GM23248 (cell line): ENCODE results near the gene WHRN. TPM values are rescaled to one million over a fixed set of nuclear protein-coding genes. Genes with fewer than 3 reads are reported as not detected.
A peak's percentile ranks its signal among the peaks of the same experiment; 100 is the strongest.

ENCODE experiments used
- DNase-seq: peaks from one replicate; pipeline ENCODE4 v3.0.0-alpha.2; 2015
- H2AFZ ChIP-seq: fragments of 200-600 bp; sonication (generic); 2 replicates; pipeline ENCODE4 v1.6.1; 2016; ENCODE audit warnings: antibody characterized with exemption
- H3F3A ChIP-seq: fragments of 200-600 bp; sonication (generic); 2 replicates; pipeline ENCODE4 v1.6.1; 2016; ENCODE audit warnings: mild to moderate bottlenecking, antibody characterized with exemption, mixed run types; ENCODE audit not compliant: insufficient read depth
- H3K27ac ChIP-seq: fragments of 200-600 bp; sonication (generic); 2 replicates; pipeline ENCODE4 v1.5.1; 2016; ENCODE audit warnings: mild to moderate bottlenecking
- H3K27me3 ChIP-seq: fragments of 200-600 bp; sonication (generic); replicated peaks from 2 replicates; pipeline ENCODE4 v1.6.1; 2016; ENCODE audit warnings: mild to moderate bottlenecking; ENCODE audit not compliant: insufficient read depth
- H3K36me3 ChIP-seq: fragments of 200-600 bp; sonication (generic); 2 replicates; pipeline ENCODE4 v1.6.1; 2016; ENCODE audit warnings: low read depth, mild to moderate bottlenecking
- H3K4me1 ChIP-seq: fragments of 200-600 bp; sonication (generic); 2 replicates; pipeline ENCODE4 v1.6.1; 2016; ENCODE audit warnings: mild to moderate bottlenecking; ENCODE audit not compliant: insufficient read depth
- H3K4me2 ChIP-seq: fragments of 200-600 bp; sonication (generic); one replicate; pipeline ENCODE4 v1.6.1; 2016; ENCODE audit warnings: mild to moderate bottlenecking; ENCODE audit not compliant: unreplicated experiment
- H3K4me3 ChIP-seq: fragments of 200-600 bp; sonication (generic); 2 replicates; pipeline ENCODE4 v1.5.1; 2016; ENCODE audit warnings: mild to moderate bottlenecking
- H3K79me2 ChIP-seq: fragments of 200-600 bp; sonication (generic); 2 replicates; pipeline ENCODE4 v1.6.1; 2016; ENCODE audit warnings: mild to moderate bottlenecking; ENCODE audit not compliant: insufficient read depth
- H3K9ac ChIP-seq: fragments of 200-600 bp; sonication (generic); 2 replicates; pipeline ENCODE4 v1.6.1; 2016; ENCODE audit warnings: mild to moderate bottlenecking
- H3K9me2 ChIP-seq: fragments of 200-600 bp; sonication (generic); 2 replicates; pipeline ENCODE4 v1.6.1; 2016; ENCODE audit warnings: mixed run types, mild to moderate bottlenecking, moderate library complexity; ENCODE audit not compliant: insufficient read depth
- H3K9me3 ChIP-seq: fragments of 200-600 bp; sonication (generic); one replicate; pipeline ENCODE4 v1.6.1; 2017; ENCODE audit warnings: low read depth
- H4K20me1 ChIP-seq: fragments of 200-600 bp; sonication (generic); 2 replicates; pipeline ENCODE4 v1.6.0; 2016; ENCODE audit not compliant: insufficient read depth
- EZH2 ChIP-seq: fragments of 200-600 bp; sonication (generic); IDR thresholded peaks from 2 replicates; pipeline ENCODE4 v1.6.1; 2018; ENCODE audit warnings: antibody characterized with exemption, mild to moderate bottlenecking; ENCODE audit not compliant: insufficient read depth, poor library complexity, severe bottlenecking
- EZH2phosphoT487 ChIP-seq: fragments of 200-600 bp; sonication (generic); IDR thresholded peaks from 2 replicates; pipeline ENCODE4 v1.6.1; 2018; ENCODE audit warnings: antibody characterized with exemption, moderate library complexity, mild to moderate bottlenecking, low read depth; ENCODE audit not compliant: insufficient read depth
- WGBS, 2 experiments: methylation state at CpG; one replicate each; pipeline ENCODE4 v1.1.6; 2015 to 2017; ENCODE audit warnings: low lambda C conversion rate in 2 of 2, low coverage in 1 of 2; ENCODE audit errors: missing lambda C conversion rate in 2 of 2; 5-methylcytosine and 5-hydroxymethylcytosine counted together
- in situ Hi-C: fragments of 300-500 bp; cut with MboI; formaldehyde crosslinking; loops from 2 replicates; pipeline ENCODE4 v1.15.0; 2020
- polyA plus RNA-seq: library from polyadenylated mRNA; unstranded; fragments of >200 nt; fragmentation: Nextera tagmentation; extraction: Ambion mirVana; gene quantifications from 2 replicates; pipeline ENCODE4 v1.2.1, GENCODE V29; 2016
- total RNA-seq: library from RNA; depleted of rRNA; stranded (reverse); fragments of >200 nt; shearing (Covaris generic); gene quantifications from 2 replicates; pipeline ENCODE4 v1.2.3, GENCODE V29; 2014

Gene WHRN
- total and polyA plus RNA-seq, 2 experiments from 2014 or later: 0.76 to 1.5 TPM

DNA sequence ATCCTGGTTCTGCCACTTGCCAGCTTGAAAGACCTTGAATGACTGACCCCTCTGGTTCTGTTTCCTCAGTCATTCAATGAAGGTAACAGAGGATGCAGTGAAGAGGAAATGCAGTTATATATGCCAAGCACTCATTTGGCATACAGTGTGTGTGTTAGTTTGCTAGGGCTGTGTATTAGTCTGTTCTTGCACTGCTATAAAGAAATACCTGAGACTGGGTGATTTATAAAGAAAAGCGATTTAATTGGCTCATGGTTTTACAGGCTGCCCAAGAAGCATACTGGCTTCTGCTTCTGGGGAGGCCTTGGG is 8.6 kb upstream of the WHRN start:
- Histone ChIP-seq H3K4me3 (no peak overlapping the region), H3K36me3 (no peaks in the 10 kb centered on the region), H3K79me2 (no peaks in the 10 kb centered on the region), H3F3A (peaks cover 10% of the 10 kb centered on the region; the same call in 1 of the 2 replicates), H3K4me1 (no peaks in the 10 kb centered on the region), H2AFZ (no peak overlapping the region), H4K20me1 (no peaks in the 10 kb centered on the region), H3K27ac (no peak overlapping the region), H3K9ac (no peak overlapping the region), H3K9me2 (no peaks in the 10 kb centered on the region), H3K27me3 (peaks cover 58% of the 10 kb centered on the region), H3K9me3 (no peaks in the 10 kb centered on the region), H3K4me2 (no peak overlapping the region)
- in situ Hi-C loops: no loop called here
- TF ChIP-seq EZH2phosphoT487: no peak
- DNase-seq: no peak
- 60 to 76% methylated on average over 1 of the region's 1 CpG for whole genome bisulfite sequencing, 2 experiments

DNA sequence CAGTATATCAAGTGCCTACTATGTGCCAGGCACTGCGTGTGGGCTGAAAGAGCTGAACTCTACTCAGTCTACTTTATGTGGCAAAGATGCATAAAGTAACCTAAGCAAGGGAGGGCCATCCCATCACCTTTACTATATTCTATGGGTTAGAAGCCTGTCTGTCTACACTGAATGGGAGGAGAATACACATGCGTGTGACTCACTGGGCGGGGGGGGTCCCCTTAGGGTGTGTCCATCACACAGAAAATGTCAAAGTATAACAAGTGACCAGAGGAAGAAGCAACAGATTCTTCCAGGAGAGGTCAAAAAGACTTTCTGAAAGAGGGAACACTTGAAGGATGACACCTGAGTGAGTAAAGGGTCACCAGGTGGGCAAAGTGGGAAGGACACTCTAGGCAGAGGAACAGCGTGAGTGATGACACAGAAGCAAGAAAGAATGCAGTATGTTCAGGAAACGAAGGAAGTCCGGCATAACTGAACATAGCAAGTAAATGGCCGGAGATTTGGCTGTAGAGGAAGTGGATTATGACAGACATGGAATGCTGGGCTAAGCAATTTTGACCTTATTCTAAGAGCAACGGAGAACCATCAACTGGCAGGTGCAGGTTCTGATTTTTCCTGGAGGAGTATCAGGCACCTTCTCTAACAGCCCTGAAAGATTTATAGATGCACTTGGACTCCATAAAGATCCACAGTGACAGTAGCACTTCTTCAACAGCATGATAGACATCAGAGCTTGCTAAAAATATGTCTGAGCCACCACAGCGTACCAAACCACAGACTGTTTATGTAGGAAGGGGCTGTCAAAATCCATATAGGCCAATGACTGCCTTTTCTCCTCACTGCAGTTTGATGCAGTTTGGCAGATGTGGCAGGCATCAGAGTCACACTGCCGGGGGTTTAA is 8.0 kb upstream of the WHRN start:
- Histone ChIP-seq H3K9me2 (no peaks in the 10 kb centered on the region), H3K9me3 (no peaks in the 10 kb centered on the region), H3K4me2 (no peak overlapping the region), H3K79me2 (no peaks in the 10 kb centered on the region), H3K9ac (no peak overlapping the region), H3K4me3 (no peak overlapping the region), H3K4me1 (no peaks in the 10 kb centered on the region), H4K20me1 (no peaks in the 10 kb centered on the region), H2AFZ (no peak overlapping the region), H3K27me3 (peaks cover 62% of the 10 kb centered on the region), H3K27ac (no peak overlapping the region), H3F3A (peaks cover 10% of the 10 kb centered on the region; the same call in 1 of the 2 replicates), H3K36me3 (no peaks in the 10 kb centered on the region)
- WGBS, 2 experiments: 70 to 74% methylated on average over 10 of the region's 10 CpGs
- TF ChIP-seq EZH2phosphoT487 (no peak), EZH2 (no peak)
- no peak for DNase-seq
- in situ Hi-C loops: no loop called here

DNA sequence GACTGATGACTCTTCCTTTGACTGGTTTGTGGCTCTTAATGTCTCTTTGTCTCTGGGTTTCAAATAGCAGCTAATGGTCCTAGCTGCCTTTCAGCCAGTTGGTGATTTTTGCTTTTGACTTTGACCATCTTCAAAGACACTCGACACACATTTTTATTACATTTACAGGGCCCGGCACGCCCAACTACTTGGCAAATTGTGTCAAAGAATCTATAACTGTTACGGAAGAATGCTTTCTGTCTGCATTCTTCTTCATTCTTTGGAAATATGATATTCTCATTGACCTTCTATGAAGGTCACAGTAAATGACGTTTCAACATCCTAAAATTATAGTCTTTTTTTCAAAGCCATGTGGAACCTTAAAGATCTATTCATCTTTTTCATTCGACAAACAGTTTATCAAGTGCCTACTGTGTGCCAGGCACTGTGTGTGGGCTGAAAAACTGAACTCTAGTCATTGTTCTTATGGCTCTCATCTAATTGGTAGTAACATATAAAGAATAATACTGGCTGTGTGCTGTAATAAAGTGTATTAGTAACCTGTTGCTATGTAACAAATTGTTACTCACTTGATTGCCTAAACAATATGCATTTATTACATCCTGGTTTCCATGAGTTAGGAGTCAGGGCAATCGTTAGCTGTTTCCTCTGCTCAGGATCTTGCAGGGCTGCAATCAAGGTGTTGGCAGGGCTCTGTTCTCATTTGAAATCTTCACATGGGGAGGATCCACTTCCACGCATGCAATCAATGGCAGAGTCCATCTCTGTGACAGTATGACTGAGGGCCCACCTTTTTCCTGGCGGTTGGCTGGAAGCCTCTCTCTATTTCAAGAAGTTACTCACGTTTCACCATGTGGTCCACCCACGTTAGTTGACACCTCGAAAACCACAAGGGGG is 7.0 kb upstream of the WHRN start:
- in situ Hi-C loops: no loop called here
- TF ChIP-seq EZH2: no peak
- no peak for TF ChIP-seq EZH2phosphoT487
- no peaks in the 10 kb centered on the region for H3K36me3 ChIP-seq
- 60 to 68% methylated on average over 12 of the region's 12 CpGs for WGBS, 2 experiments
- H3K79me2 ChIP-seq: no peaks in the 10 kb centered on the region
- no peak for DNase-seq
- no peak overlapping the region for H3K4me3 ChIP-seq
- H3F3A ChIP-seq: peaks cover 7% of the 10 kb centered on the region
- H3K9me3 ChIP-seq: no peaks in the 10 kb centered on the region
- H2AFZ ChIP-seq: no peak overlapping the region
- no peaks in the 10 kb centered on the region for H4K20me1 ChIP-seq
- no peaks in the 10 kb centered on the region for H3K9me2 ChIP-seq
- no peak overlapping the region for H3K9ac ChIP-seq
- peaks cover 70% of the 10 kb centered on the region for H3K27me3 ChIP-seq
- H3K27ac ChIP-seq: no peak overlapping the region
- H3K4me2 ChIP-seq: no peak overlapping the region
- no peaks in the 10 kb centered on the region for H3K4me1 ChIP-seq

DNA sequence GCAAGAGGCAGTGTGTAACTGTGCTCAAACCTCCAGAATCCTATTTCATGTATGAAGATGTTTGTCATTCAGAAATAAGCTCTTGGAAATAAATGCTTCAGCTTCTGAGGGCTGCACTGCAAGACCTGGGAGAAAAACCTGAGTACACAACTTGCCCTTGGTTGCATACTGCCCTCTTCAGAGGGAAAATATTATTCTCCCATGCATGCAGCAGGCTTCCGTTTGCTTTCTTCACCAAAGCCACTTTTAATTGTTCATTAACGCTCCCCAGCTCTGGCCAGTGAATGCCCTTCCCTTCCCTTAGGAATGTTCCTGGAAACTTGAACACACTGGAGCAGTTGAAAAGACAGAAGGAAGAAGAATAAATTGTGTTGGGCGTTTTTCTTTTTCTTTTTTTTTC is 2.5 kb upstream of the WHRN start:
- peak; percentile 56 for DNase-seq

More for the DNA sequence above, 2.5 kb upstream of the WHRN start:
- no peaks in the 10 kb centered on the region for H3K9me2 ChIP-seq
- no peaks in the 10 kb centered on the region for H3K9me3 ChIP-seq
- no peaks in the 10 kb centered on the region for H3K79me2 ChIP-seq
- TF ChIP-seq EZH2phosphoT487 (no peak), EZH2 (no peak)
- no peak overlapping the region for H2AFZ ChIP-seq
- 6 to 10% methylated on average over 3 of the region's 3 CpGs for WGBS, 2 experiments
- H3K4me1 ChIP-seq: no peaks in the 10 kb centered on the region
- H3K4me2 ChIP-seq: no peak overlapping the region
- in situ Hi-C loops: no loop called here
- no peak overlapping the region for H3K4me3 ChIP-seq
- peaks cover 56% of the 10 kb centered on the region for H3K27me3 ChIP-seq
- no peaks in the 10 kb centered on the region for H4K20me1 ChIP-seq
- H3K27ac ChIP-seq: no peak overlapping the region
- no peaks in the 10 kb centered on the region for H3K36me3 ChIP-seq
- H3K9ac ChIP-seq: no peak overlapping the region
- H3F3A ChIP-seq: peaks cover 11% of the 10 kb centered on the region
